GM19043 (cell line): ENCODE data around the gene PRSS1.
"Not testable (repeated sequence)": the region's sequence is repeated elsewhere in the genome, so short reads cannot be mapped to it uniquely, and the experiment has no call there.

Experiments used
- ATAC-seq: cut with Tn5 transposase; IDR thresholded peaks from one replicate; pipeline ENCODE4 v1.9.1; 2021; ENCODE audit warnings: low read depth; ENCODE audit not compliant: unreplicated experiment

Gene PRSS1

GRCh38 chr7:142745745-142746144 is 3.5 kb upstream of the PRSS1 start:
- no peak for ATAC-seq

- ATAC-seq: no peak
These were observed 3.0 kb upstream of the PRSS1 start for GRCh38 chr7:142746264-142746663.

GRCh38 chr7:142748410-142748809 is 862 bp upstream of the PRSS1 start:
- ATAC-seq: not testable (repeated sequence)

- no peak for ATAC-seq
These were observed 1.2 kb downstream of the PRSS1 start for GRCh38 chr7:142750321-142750938.

- not testable (repeated sequence) for ATAC-seq
These were observed 2.4 kb downstream of the PRSS1 start for GRCh38 chr7:142751526-142752175.

GRCh38 chr7:142752376-142753225 is 3.3 kb downstream of the PRSS1 start:
- ATAC-seq: no peak

- ATAC-seq: no peak
These were observed 4.1 kb downstream of the PRSS1 start for GRCh38 chr7:142753366-142753765.

GRCh38 chr7:142753925-142754491 is 4.7 kb downstream of the PRSS1 start:
- not testable (repeated sequence) for ATAC-seq

- no peak for ATAC-seq
These were observed 5.7 kb downstream of the PRSS1 start for GRCh38 chr7:142754681-142755575.

GRCh38 chr7:142758312-142758711 is 9.0 kb downstream of the PRSS1 start:
- ATAC-seq: not testable (repeated sequence)

- ATAC-seq: no peak
These were observed 10.2 kb downstream of the PRSS1 start for GRCh38 chr7:142759433-142759832.

- no peak for ATAC-seq
These were observed 10.9 kb downstream of the PRSS1 start for GRCh38 chr7:142760071-142760642.

GRCh38 chr7:142761606-142762005 is 12.3 kb downstream of the PRSS1 start:
- ATAC-seq: not testable (repeated sequence)

- no peak for ATAC-seq
These were observed 12.8 kb downstream of the PRSS1 start for GRCh38 chr7:142762104-142762503.

- no peak for ATAC-seq
These were observed 18.2 kb downstream of the PRSS1 start for GRCh38 chr7:142767451-142767850.

- ATAC-seq: no peak
These were observed 18.6 kb downstream of the PRSS1 start for GRCh38 chr7:142767861-142768260.

- ATAC-seq: not testable (repeated sequence)
These were observed 19.6 kb downstream of the PRSS1 start for GRCh38 chr7:142768885-142769284.

GRCh38 chr7:142770661-142771352 is 21.5 kb downstream of the PRSS1 start, which contains the start of gene PRSS2:
Gene PRSS2 (plus strand): TSS chr7:142770970. CDS start chr7:142770983, 13 bp downstream.
- ATAC-seq: peak; percentile 23

- peak; percentile 90 for ATAC-seq
These were observed 22.1 kb downstream of the PRSS1 start for GRCh38 chr7:142771353-142771723.
